HG03439 (cell line): ENCODE measurements around the gene HPX.
A peak's percentile ranks its signal among the peaks of the same experiment; 100 is the strongest.

Source experiments
- ATAC-seq: cut with Tn5 transposase; IDR thresholded peaks from one replicate; pipeline ENCODE4 v1.9.1; 2021; ENCODE audit warnings: mild to moderate bottlenecking, moderate library complexity; ENCODE audit not compliant: unreplicated experiment

The HPX gene

GRCh38 chr11:6468712-6469495 lies 28.1 kb upstream of the HPX start:
- peak; percentile 43 for ATAC-seq

GRCh38 chr11:6459099-6459450 lies 18.3 kb upstream of the HPX start:
- ATAC-seq: no peak

GRCh38 chr11:6458352-6459098 lies 17.7 kb upstream of the HPX start:
- no peak for ATAC-seq

GRCh38 chr11:6457581-6458320 lies 17.0 kb upstream of the HPX start:
- no peak for ATAC-seq

- no peak for ATAC-seq
Observed at GRCh38 chr11:6456361-6457073, 15.7 kb upstream of the HPX start.

- ATAC-seq: no peak
Observed at GRCh38 chr11:6455070-6455469, 14.3 kb upstream of the HPX start.

GRCh38 chr11:6453152-6453551 lies 12.4 kb upstream of the HPX start:
- ATAC-seq: no peak

GRCh38 chr11:6452219-6452618 lies 11.4 kb upstream of the HPX start:
- ATAC-seq: no peak

- ATAC-seq: no peak
Observed at GRCh38 chr11:6448574-6448973, 7.8 kb upstream of the HPX start.

GRCh38 chr11:6443269-6444003 lies 2.6 kb upstream of the HPX start:
- ATAC-seq: peak; percentile 80

- ATAC-seq: no peak
Observed at GRCh38 chr11:6442441-6442840, 1.7 kb upstream of the HPX start.

- ATAC-seq: no peak
Observed at GRCh38 chr11:6438979-6439571, 1.7 kb downstream of the HPX start.

GRCh38 chr11:6437993-6438392 lies 2.8 kb downstream of the HPX start:
- no peak for ATAC-seq

GRCh38 chr11:6437423-6437822 lies 3.4 kb downstream of the HPX start:
- ATAC-seq: no peak

- ATAC-seq: no peak
Observed at GRCh38 chr11:6433998-6434660, 6.7 kb downstream of the HPX start.

- no peak for ATAC-seq
Observed at GRCh38 chr11:6431861-6432260, 8.9 kb downstream of the HPX start.

GRCh38 chr11:6427516-6427915 lies 13.3 kb downstream of the HPX start:
- ATAC-seq: no peak

GRCh38 chr11:6420677-6421076 lies 20.1 kb downstream of the HPX start:
- ATAC-seq: no peak

- no peak for ATAC-seq
Observed at GRCh38 chr11:6419009-6419631, 21.7 kb downstream of the HPX start, which contains the start of gene APBB1. Gene APBB1, minus strand, starts transcription at chr11:6419094. Its CDS starts 7,747 bp downstream, at chr11:6411347.
